Measurements from ENCODE around the gene ALOX15B. TPM values are rescaled to one million over a fixed set of nuclear protein-coding genes. Genes with fewer than 3 reads are reported as not detected.
A peak's percentile ranks its signal among the peaks of the same experiment; 100 is the strongest.

The ALOX15B gene
- total and polyA plus RNA-seq, 8 donors, result 0.38 to 112 (median 0.53) TPM

- no peak overlapping the region for H3K27ac ChIP-seq
- intact Hi-C loops (cut with DNase I), result no loop called here
- H3K36me3 ChIP-seq, result no peaks in the 10 kb centered on the region
- H3K27me3 ChIP-seq, result peaks cover 20 to 56% of the 10 kb centered on the region in 2 donors
- peaks cover 0 to 16% of the 10 kb centered on the region in 2 donors for H3K4me1 ChIP-seq
- no peaks in the 10 kb centered on the region for H3K9me3 ChIP-seq
- DNase-seq (peak in 1 of 4 donors; percentile 70), ATAC-seq (no peak)
- H3K4me3 ChIP-seq, result no peak overlapping the region
- no peak for TF ChIP-seq CTCF (IDR thresholded peaks at IDR 0.05)
Observed at GRCh38 chr17:8005967-8006730, 32.7 kb upstream of the ALOX15B start.

DNA sequence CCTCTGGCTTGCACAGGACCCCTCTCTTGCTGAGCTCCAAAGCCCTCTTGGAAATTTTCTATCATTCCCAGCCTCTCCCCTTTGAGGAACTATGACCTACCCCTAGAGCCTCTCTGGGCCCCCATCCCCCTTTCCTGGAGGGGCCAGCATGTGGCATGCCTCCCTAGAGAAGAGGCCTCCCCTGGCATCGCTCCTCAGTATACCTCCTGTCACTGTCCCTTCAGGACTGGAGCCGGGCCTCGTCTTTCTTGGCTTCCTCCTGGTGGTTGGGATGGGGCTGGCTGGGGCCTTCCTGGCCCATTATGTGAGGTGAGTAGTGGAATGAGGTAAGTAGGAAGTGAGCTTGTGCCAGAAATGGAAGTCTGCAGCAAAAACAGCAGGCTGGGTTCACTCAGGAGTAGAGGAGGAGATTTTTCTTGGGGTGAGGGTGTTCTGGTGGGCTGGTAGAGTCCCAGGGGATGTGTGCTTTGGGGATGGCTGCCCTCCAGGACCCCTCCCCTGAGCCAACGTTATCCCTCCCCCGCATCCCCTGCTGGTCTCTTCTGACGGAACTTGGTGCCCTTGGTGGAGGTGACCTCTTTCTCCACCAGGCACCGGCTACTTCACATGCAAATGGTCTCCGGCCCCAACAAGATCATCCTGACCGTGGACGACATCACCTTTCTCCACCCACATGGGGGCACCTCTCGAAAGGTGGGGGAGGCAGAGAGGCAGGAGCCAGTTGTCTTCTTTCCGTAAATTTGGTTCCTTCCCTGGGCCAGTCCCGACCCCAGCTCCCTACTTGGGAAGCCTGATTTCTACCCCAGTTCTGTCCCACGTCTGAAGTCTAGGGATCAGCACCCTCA lies 31.8 kb upstream of the ALOX15B start:
- Histone ChIP-seq H3K27ac (no peak overlapping the region), H3K4me3 (no peak overlapping the region), H3K9me3 (no peaks in the 10 kb centered on the region), H3K36me3 (no peaks in the 10 kb centered on the region), H3K27me3 (peaks cover 17 to 47% of the 10 kb centered on the region in 2 donors), H3K4me1 (peaks cover 0 to 12% of the 10 kb centered on the region in 2 donors)
- TF ChIP-seq CTCF (IDR thresholded peaks at IDR 0.05), result no peak
- DNase-seq, result no peak
- intact Hi-C loops (cut with DNase I), result no loop called here
- no peak for ATAC-seq

GRCh38 chr17:8007836-8008235 lies 31.0 kb upstream of the ALOX15B start:
- Histone ChIP-seq H3K4me3 (no peak overlapping the region), H3K27ac (no peak overlapping the region), H3K27me3 (peaks cover 12 to 46% of the 10 kb centered on the region in 2 donors), H3K4me1 (peaks cover 0 to 4% of the 10 kb centered on the region in 2 donors), H3K36me3 (no peaks in the 10 kb centered on the region), H3K9me3 (no peaks in the 10 kb centered on the region)
- TF ChIP-seq CTCF (IDR thresholded peaks at IDR 0.05), result no peak
- no peak for ATAC-seq
- intact Hi-C loops (cut with DNase I), result no loop called here
- DNase-seq, result no peak

DNA sequence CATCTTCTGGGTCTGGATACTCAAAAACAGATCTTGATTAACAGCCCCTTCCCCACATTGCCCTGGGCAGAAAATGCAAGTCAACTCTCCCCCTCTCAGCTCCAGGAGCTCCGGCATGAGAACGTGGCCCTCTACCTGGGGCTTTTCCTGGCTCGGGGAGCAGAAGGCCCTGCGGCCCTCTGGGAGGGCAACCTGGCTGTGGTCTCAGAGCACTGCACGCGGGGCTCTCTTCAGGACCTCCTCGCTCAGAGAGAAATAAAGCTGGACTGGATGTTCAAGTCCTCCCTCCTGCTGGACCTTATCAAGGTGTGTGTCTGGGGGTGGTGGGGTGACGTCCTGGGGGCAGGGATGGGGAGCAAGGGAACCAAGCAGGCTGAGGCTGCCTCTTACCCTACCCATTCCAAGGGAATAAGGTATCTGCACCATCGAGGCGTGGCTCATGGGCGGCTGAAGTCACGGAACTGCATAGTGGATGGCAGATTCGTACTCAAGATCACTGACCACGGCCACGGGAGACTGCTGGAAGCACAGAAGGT lies 26.7 kb upstream of the ALOX15B start:
- DNase-seq, result no peak
- no peak for TF ChIP-seq CTCF (IDR thresholded peaks at IDR 0.05)
- Histone ChIP-seq H3K27me3 (peaks cover 0 to 47% of the 10 kb centered on the region in 2 donors), H3K4me1 (peaks cover 12 to 16% of the 10 kb centered on the region in 2 donors), H3K36me3 (no peaks in the 10 kb centered on the region), H3K9me3 (no peaks in the 10 kb centered on the region), H3K27ac (no peak overlapping the region), H3K4me3 (no peak overlapping the region)
- no peak for ATAC-seq
- intact Hi-C loops (cut with DNase I), result no loop called here

Measured in left lung (tissue), 10 donors.